HS-5 (cell line): ENCODE measurements around the gene SHANK2.

Experiments used
- DNase-seq: peaks from one replicate; pipeline ENCODE4 v3.0.0-alpha.2; 2012; ENCODE audit warnings: low read depth

Gene SHANK2

GRCh38 chr11:71202598-71202944 is 49.8 kb downstream of the SHANK2 start:
- no peak for DNase-seq
